Hematopoietic multipotent progenitor cell treated with erythropoietin and hydrocortisone succinate and interleukin-3 and kit ligand, for 8 days (in vitro differentiated cells): ENCODE measurements around the gene NACAD.

Source experiments
- DNase-seq: peaks from one replicate; pipeline ENCODE4 v3.0.0-alpha.2; 2015

The NACAD gene

DNA sequence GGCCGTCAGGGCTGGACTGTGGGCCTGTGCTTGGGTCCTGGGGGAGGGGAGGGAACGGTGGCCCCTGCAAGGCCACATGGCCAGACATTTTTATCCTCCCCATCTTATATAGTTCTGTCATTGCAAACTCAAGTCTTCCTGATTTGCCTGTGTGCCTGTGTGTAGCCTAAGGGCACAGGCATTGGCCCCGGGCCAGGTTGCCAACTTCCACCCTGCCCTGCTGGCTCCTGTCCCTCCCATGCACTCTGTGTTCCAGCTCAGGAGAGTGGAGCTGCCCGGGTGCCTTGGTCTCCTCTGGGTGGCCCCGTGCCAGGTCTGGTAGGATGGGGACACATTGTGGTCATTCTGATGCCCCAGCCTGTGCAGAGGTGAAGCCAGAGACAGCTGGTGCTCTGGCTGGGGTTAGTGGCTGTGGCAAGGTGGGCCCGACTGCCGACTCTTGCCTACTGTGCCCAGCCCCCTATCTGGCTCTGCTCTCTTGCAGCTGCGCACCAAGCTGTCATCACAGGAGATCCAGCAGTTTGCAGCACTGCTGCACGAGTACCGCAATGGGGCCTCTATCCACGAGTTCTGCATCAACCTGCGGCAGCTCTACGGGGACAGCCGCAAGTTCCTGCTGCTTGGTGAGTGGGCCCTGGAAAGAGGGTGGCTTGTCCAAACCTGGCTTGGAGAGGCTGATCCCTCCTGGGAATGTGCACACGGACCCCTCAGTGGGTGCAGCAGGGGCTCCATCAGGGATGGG is 14.8 kb downstream of the NACAD start:
- DNase-seq: no peak

DNA sequence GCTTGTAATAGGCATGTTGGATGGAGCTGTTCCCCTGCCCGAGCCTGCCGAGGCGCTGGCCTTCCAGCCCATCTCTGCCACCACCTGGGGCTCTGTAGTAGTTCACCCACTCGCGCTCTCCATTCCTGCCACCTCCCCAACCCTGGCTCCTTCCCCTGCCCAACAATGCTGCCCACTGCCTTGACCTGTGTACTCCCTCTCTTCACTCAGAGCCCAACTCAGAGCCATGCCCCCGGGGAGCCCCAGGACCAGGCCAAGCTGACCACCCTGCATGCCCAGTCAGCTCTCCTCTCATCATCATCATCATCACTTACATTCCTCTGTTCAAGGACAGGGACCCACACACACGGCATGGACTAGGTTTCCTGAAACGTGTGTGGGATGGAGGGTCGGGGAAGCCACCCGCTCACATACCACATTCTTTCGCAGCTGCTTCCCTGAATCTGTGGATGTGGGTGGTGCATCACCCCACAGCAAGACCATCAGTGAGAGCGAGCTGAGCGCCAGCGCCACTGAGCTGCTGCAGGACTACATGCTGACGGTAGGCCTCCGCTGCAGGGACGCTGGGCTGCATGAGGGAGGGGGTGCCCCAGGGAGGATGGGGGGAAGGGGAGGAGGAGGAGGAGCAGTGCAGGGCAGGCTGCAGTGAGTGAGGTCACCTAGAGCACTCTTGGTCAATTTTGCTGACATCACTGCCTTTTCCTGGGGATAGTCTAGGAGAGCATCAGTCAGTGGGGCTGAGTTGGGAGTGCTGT is 15.6 kb downstream of the NACAD start:
- no peak for DNase-seq

DNA sequence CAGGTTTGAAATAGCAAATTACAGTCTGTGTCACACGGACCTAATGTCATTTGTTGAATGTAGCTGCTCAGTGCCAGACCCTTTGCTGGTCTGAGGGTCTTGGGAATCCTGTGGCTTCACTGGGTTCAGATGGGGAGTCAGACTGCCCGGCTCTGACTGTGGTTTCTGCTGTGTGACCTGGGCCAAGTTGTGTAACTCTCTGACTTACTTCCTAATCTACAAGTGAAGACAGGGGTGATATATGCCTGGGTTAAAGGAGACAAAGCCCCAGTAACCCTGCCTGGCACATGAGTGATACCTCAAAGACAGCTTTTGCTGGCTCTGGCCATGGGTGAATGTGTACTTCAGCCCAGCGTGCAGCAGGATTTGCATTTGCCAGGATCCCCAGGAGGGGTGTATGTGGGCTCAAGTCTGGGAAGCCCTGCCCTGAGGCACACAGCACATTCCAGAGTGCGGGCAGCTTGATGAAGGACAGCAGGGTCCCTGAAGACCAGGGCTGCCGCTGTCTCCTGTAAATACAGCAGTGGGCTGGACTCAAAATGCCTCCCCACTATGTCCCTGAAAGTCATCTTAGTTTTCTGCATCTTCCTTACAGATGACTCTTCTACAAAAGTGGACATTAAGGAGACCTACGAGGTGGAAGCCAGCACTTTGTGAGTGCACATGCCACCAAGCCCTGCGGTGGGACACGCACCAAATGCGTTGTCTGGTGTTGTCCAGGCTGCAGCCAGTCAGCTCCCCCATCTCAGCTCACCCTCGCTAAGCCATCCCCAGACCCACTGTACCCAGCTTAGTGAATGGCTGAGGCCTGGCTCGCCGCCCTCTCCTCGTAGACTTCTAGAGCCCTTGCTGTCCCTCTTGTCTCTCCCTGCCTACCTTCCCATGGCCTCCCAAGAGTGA is 16.4 kb downstream of the NACAD start:
- DNase-seq: no peak

DNA sequence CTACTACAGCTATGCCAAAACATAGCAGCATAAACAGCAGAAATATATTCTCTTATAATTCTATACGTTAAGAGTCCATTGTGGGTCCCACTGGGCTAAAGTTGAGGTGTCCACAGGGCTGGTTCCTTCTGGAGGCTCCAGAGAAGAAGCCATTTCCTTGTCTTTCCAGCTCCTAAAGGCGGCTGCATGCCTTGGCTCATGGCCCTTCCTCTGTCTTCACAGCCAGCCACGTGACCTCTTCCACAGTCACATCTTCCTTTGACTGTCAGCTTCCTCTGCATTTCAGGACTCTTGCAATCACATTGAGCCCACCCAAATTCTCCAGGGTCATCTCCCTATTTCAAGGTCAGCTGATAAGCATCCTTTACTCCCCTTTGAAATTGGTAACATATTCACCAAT is 17.2 kb downstream of the NACAD start:
- no peak for DNase-seq

DNA sequence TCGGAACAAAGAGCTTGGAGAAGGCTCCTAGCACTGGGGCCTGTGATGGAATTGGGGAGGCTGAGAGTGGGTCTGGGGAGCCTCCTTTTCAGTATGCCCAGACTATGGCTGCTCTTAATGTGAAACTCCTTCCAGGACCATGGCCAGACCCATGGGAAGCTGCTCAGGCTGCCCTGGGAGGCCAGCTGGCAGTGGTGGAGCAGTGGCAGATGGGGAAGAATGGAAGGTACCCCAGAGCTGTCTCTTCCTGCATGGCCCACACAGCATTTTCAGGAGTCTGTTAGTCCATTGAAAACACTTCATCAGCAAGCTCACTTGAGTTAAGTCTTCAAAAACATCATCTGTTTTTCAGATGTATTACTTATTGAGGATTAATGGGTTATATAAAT is 18.5 kb downstream of the NACAD start:
- no peak for DNase-seq

DNA sequence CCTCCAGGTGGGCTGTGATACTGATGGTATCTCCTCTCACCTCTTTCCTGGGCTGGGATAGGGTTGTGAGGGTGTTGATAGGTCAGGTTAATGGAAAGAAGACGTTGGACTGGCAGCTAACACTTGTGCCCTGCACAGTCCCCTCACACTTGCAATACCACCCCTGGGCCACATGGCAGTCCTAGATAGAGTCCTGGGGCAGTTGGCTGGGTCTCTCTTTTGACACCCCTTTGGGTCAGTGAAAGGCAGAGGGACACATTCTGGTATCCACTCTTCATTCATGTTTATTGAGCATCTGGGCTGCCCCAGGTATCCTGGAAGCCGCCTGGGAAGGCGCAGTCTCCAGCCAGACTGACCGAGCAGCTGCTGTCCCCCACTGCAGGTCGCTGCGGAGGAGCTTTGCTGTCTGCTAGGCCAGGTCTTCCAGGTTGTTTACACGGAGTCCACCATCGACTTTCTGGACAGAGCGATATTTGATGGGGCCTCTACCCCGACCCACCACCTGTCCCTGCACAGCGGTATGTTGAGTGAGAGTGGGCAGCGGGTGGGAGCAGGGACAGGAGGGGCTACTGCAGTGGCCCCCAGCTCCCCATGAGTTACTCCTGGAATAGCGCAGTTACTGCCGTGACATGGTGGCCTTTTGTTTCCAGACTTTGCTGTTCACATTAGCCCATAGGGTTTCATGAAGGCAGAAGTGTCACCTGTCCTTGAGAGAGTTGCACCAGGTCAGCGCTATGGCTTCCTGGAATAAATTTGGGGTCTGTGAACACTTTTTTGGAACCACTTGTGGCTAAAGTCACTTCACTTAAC is 19.1 kb downstream of the NACAD start:
- no peak for DNase-seq

DNA sequence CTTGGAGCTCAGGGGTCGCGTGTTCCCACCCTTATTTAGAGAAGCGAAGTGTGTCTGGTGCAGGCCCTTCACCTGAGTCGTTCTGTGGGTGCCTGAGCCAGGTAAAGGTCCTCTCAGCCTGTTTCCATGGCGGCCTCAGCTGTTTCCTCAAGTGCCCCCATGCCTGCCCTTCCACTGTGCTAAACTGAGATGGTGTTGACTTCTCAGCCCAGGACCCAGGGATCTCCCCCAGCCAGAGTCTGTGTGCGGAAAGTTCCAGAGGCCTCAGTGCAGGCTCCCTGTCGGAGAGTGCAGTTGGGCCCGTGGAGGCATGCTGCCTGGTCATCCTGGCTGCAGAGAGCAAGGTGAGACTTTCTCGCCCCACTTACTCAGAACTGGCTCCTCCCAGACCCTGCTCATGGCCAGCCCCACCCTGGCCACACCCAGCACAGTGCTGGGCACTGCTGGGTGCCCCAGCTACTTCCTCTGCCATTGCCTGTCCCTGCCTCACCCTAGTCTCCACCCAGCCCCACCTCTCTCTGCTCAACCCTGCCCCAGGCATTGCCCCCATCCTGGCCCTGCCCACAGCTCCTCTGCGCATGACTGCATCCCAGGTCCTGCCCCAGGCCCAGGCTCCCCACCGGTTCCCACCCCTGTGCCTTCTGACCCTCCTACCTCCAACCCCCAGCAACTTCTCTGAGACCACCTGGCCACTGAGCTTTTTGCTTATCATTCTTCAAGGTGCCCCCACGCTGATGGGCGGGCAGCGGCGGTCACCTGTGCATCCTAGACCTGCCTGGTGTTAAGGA is 20.3 kb downstream of the NACAD start:
- peak; percentile 63 for DNase-seq

DNA sequence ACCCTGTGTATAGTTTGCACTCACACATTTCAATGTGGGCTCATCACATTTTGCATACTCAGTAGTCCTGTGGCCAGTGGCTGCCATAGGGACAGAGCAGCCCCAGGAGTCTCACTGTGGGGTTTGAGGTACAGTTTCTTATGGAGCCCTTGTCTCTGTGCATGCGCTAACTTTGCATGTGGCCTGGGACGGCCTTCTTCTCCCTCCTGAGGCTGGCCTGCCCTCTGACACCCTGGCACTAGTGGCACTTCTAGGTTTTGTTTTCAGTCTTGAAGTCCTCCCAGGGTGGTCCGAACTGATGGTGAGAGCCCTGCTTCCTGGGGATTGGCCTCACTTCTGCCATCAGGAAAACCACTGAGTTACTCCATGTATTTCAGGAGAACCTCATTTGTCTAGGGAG is 21.2 kb downstream of the NACAD start:
- no peak for DNase-seq

DNA sequence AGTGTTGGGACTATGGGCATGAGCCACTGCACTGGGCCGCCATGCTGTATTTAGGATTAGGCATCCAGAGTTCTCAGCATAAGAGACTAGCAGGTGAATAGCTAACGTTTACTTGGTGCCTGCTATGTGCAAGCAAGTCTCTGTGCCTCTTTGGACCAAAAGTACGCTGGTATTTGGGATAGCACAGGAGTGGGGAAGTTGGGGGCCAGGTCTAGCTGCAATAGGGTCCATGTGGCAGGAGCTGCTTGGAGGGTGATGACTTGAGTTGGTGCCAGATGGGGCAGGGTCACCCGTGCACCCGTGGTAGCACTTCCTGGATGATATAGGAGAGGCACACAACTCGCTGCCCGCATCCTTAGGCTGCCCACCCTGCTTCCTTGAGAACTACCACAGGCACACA is 22.4 kb downstream of the NACAD start:
- no peak for DNase-seq

DNA sequence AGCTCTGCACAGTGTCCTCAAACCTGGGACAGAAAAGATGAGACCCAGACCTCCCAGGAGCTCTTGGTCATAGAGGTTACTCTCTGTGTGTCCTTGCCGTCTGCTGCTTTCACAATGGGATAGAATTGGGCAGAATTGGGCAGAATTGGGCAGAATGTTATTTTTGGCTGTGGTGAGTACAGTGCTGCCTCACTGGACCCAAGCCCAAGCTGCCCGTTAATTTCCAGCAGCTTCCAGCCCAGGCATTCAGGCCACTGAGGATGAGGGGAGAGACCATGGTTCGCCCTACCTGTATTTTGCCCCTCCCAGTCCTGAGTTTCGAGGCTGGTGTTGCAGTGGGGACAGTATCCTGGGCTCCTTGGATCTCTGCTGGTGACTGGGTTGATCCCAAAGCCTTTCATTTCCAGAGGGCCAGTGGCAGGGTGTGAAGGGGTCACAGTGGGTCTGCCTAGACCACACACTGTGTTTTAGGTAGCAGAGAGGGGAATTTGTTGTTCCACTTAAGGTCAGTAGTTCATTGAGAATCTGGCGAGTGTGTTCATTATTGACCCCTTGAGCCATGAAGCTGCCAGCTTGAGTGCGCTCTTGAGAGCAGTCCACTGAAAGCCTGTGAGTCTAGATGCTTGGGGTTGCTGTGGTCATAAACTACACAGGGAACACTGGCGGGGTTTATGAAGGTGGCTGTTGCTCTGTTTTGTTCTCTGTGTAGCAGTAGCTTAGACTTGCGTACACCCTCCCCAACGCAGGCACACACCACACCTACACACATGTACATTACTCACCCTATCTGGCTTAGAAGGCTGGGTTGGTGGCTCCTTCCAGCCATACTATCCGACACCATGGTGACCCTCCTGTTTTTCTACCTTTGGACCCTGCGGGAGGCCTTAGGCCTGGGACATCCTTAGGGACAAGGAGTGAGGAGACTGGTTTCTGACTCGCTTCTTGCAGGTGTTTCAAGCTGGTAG is 23.5 kb downstream of the NACAD start:
- DNase-seq: no peak

DNA sequence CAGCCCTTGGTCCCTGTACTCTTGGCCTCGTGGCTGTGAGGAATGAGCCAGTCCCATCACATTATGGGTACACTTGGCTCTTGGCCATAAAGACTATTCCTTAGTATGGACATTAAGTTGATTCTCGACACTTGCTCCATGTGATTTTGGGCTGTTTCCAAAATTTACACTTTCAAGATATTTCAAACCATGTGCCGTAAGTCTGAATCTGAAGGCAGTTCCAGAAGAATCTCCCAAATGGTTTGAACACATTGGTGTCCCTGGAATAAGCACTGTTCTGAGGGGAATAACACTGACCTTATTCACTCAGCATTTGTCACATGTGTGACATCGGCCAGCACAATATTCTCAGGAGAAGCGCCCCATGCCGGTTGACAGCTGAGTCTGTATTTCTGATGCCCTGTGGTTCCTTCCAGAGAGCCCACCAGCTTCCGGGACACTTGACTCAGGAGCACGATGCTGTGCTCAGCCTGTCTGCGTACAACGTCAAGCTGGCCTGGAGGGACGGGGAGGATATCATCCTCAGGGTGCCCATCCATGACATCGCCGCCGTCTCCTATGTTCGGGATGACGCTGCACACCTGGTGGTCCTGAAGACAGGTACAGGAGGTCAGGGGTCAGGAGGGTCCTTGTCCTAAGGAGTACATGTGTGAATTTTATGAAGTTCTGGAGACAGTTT is 24.6 kb downstream of the NACAD start:
- no peak for DNase-seq

DNA sequence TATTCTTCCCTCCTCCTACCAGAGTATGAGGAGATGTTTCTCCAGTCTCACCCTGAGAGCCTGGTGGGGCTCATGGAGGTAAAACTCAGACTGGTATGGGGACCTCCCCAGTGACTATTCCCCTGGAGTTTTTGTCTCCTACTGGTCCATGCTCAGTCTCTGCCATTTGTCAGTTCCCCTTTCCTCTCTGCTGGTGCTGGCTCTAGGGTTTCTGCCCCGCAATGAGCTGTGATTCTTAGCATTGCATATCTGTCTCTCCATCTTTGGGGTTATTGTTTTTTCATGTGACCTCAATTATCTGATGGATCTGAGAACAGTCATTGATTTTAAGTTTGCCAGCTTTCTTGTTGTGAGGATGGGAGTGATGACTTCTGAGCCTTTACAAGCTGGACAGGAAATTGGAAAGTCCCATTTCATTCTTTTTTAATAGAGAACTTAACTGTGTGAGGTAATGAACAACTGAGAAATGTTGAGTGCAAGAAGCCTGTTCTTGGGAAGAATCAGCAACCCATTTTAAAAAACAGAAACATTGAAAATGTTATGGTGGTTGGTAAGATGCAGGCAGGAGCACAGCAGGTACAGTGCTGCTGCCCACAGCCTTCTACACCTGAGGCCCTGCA is 26.9 kb downstream of the NACAD start:
- no peak for DNase-seq

DNA sequence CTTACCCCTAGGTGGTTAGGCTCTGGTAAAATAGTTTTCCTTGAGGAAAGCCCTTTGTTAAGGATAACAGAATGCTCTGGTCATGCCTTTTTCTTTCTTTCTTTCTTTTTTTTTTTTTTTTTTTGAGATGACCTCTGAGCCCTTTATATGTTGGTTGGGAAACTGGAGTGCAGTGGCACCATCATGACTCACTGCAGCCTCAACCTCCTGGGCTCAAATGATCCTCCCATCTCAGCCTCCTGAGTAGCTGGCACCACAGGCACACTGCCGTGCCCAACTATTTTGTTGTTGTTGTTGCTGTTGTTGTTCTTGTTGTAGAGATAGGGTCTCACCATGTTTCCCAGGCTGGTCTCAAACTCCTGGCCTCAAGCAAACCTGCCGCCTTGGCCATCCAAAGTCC is 27.4 kb downstream of the NACAD start:
- DNase-seq: no peak

DNA sequence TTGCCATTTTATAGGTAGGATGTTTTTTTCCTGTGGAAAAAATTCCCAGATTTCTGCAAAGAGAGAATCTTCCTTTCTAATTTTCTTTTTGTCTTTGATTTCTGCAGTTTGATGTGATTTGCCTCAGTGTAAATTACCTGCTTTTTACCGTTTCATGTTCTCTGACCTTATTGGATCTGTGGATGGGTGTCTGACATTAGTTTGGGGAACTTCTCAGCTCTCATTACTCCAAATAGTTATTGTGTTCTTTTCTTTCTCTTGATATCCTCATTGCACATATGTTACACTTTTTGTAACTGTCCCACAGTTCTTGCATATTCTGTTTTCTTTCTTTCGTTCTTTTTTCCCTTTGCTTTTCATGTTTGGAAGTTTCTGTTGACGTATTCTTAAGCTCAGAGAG is 28.5 kb downstream of the NACAD start:
- DNase-seq: no peak

DNA sequence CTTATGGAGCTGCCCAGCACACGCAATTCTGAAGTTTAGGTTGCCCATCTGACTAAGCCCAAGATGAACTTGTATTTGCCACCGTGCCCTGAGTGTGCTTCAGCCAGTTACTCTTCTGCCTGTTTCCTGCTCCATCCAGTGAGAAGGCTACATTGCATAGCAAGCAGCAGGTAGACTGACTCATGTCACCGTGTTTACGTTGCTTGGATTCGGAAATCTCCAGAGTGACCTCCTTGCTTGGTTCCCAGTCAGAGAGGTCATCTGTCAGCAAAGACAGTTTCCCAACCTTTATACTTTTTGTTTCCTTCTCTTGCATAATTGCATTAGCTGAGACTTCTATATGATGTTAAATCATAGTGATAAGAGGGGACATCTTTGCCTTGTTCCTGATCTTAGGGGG is 30.9 kb downstream of the NACAD start:
- DNase-seq: no peak

DNA sequence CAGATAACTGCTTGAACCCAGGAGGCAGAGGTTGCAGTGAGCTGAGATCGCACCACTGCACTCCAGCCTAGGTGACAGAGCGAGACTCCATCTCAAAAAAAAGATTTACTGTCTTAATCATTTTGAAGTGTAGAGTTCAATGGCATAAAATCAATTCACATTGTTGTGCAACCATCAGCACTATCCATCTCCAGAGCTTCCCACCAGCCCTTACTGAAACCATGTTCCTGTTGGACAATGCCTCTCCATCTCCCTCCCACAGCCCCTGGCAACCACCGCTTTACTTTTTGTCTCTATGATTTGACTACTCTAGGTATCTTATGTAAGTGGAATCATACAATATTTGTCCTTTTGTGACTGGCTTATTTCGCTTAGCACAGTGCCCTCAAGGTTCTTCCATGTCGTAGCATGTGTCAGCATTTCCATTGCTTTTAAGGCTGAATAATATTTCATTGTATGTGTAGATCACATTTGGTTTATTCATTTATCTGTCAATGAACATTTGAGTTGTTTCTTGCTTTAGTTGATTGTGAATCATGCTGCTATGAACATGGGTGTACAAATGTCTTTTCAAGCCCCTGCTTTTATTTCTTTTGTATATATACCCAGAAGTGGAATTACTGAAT is 33.1 kb downstream of the NACAD start:
- no peak for DNase-seq

DNA sequence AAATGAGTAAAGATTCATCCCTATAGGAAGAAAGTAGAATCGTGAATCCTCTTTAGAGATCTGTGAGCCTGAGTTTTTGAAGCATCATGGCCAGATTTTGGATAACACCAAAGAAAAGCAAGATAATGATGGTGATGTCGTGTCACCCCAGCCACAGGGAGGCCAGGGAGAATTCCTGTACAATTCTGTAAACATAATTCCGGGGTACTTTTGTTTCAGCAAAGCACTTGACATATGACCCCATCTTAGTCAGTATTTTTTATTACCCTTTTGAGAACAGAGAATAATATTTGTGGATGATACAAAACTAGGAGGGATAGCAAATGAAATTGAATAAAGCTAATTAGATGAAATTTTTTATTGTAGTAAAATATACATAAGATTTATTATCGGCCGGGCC is 33.8 kb downstream of the NACAD start:
- DNase-seq: no peak

DNA sequence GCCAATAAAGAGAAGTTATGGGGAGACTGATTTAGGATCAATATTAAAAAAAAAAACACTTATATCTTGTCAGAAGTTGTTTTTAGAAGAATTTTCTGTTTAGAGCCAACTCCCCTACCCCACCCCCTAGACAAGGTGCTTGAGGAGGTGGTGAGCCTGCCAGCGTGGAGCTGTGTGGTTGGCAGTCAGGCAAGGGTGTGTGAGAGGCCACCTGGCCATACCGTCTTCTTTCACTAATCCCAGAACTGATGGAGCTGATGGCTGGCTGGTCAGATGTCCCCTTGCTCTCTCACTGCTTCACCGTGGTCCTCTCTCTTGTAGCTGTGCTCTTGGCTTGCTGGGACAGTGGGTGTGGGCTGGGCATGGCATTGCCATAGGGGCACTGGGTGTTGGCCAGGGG is 34.3 kb downstream of the NACAD start:
- DNase-seq: no peak

DNA sequence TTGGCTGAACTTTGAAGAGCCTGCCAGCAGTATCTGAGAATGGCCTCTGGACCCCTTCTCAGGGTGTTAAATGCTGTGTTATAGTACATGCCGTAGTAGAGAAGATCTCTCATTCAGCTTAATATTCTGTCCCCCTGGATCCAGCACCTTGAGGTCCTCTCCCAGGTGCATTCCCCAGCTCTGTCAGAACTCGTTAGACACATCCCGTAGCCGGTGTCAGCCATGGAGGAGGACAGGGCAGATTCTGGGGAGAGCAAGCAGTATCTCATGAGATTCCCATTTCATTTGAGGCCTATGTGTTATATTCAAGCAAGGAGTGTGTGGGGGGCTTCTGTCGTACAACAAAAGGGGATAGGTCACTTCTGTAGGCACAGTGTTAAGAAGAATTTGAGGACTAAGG is 34.8 kb downstream of the NACAD start:
- no peak for DNase-seq
